Measurements from ENCODE around the gene DDR1.

DDR1 gene

GRCh38 chr6:30882204-30882758 lies 2.0 kb upstream of the DDR1 start:
- Histone ChIP-seq H3K9me3 (ENCODE audit: low read depth, low read length) (no peaks in the 10 kb centered on the region), H3K36me3 (ENCODE audit: insufficient read depth, low read length) (no peaks in the 10 kb centered on the region), H3K9ac (ENCODE audit: insufficient read length) (peak overlapping the region; percentile 37), H3K27ac (no peak overlapping the region), H3K4me3 (no peak overlapping the region)
- TF ChIP-seq EZH2 (IDR thresholded peaks at IDR 0.05) (no peak), FOXP2 (optimal IDR thresholded peaks at IDR 0.05; ENCODE audit: control extremely low read depth, extremely low read length, insufficient read depth) (no peak), POLR2AphosphoS5 (IDR thresholded peaks at IDR 0.05; ENCODE audit: borderline replicate concordance, low read depth, low read length) (no peak)
- DNase-seq (ENCODE audit: low read depth, low spot score), result no peak

- Histone ChIP-seq H3K9ac (ENCODE audit: insufficient read length) (peak overlapping the region; percentile 55), H3K9me3 (ENCODE audit: low read depth, low read length) (no peaks in the 10 kb centered on the region), H3K36me3 (ENCODE audit: insufficient read depth, low read length) (no peaks in the 10 kb centered on the region), H3K4me3 (peak overlapping the region; percentile 80), H3K27ac (peak overlapping the region; percentile 92)
- TF ChIP-seq FOXP2 (optimal IDR thresholded peaks at IDR 0.05; ENCODE audit: control extremely low read depth, extremely low read length, insufficient read depth) (no peak), EZH2 (IDR thresholded peaks at IDR 0.05) (no peak), POLR2AphosphoS5 (IDR thresholded peaks at IDR 0.05; ENCODE audit: borderline replicate concordance, low read depth, low read length) (no peak)
- DNase-seq (ENCODE audit: low read depth, low spot score), result no peak
Measured at GRCh38 chr6:30882759-30883684, 1.3 kb upstream of the DDR1 start.

GRCh38 chr6:30884521-30885480 lies 482 bp downstream of the DDR1 start:
- TF ChIP-seq POLR2AphosphoS5 (IDR thresholded peaks at IDR 0.05; ENCODE audit: borderline replicate concordance, low read depth, low read length) (no peak; the same call in 1 of the 2 replicates), EZH2 (IDR thresholded peaks at IDR 0.05) (no peak), FOXP2 (optimal IDR thresholded peaks at IDR 0.05; ENCODE audit: control extremely low read depth, extremely low read length, insufficient read depth) (no peak)
- H3K9ac ChIP-seq (ENCODE audit: insufficient read length), result peak overlapping the region; percentile 62
- no peak for DNase-seq (ENCODE audit: low read depth, low spot score)
- peak overlapping the region; percentile 80 for H3K4me3 ChIP-seq
- peak overlapping the region; percentile 92 for H3K27ac ChIP-seq
- peaks cover 12% of the 10 kb centered on the region; the same call in 1 of the 2 replicates for H3K36me3 ChIP-seq (ENCODE audit: insufficient read depth, low read length)
- no peaks in the 10 kb centered on the region for H3K9me3 ChIP-seq (ENCODE audit: low read depth, low read length)

- Histone ChIP-seq H3K9me3 (ENCODE audit: low read depth, low read length) (no peaks in the 10 kb centered on the region), H3K36me3 (ENCODE audit: insufficient read depth, low read length) (peaks cover 20% of the 10 kb centered on the region; the same call in 1 of the 2 replicates), H3K9ac (ENCODE audit: insufficient read length) (peak overlapping the region; percentile 62), H3K27ac (peak overlapping the region; percentile 42; the same call in 1 of the 2 replicates), H3K4me3 (peak overlapping the region; percentile 80)
- no peak for TF ChIP-seq EZH2 (IDR thresholded peaks at IDR 0.05)
- TF ChIP-seq POLR2AphosphoS5 (IDR thresholded peaks at IDR 0.05; ENCODE audit: borderline replicate concordance, low read depth, low read length), result no peak
- TF ChIP-seq FOXP2 (optimal IDR thresholded peaks at IDR 0.05; ENCODE audit: control extremely low read depth, extremely low read length, insufficient read depth), result no peak
- no peak for DNase-seq (ENCODE audit: low read depth, low spot score)
Measured at GRCh38 chr6:30885481-30885998, 1.2 kb downstream of the DDR1 start.

GRCh38 chr6:30885999-30886896 lies 1.9 kb downstream of the DDR1 start:
- Histone ChIP-seq H3K27ac (peak overlapping the region; percentile 42; the same call in 1 of the 2 replicates), H3K4me3 (peak overlapping the region; percentile 80), H3K9me3 (ENCODE audit: low read depth, low read length) (no peaks in the 10 kb centered on the region), H3K9ac (ENCODE audit: insufficient read length) (peak overlapping the region; percentile 62), H3K36me3 (ENCODE audit: insufficient read depth, low read length) (peaks cover 25% of the 10 kb centered on the region; the same call in 1 of the 2 replicates)
- no peak for DNase-seq (ENCODE audit: low read depth, low spot score)
- no peak for TF ChIP-seq EZH2 (IDR thresholded peaks at IDR 0.05)
- peak; percentile 21 for TF ChIP-seq FOXP2 (optimal IDR thresholded peaks at IDR 0.05; ENCODE audit: control extremely low read depth, extremely low read length, insufficient read depth)
- TF ChIP-seq POLR2AphosphoS5 (IDR thresholded peaks at IDR 0.05; ENCODE audit: borderline replicate concordance, low read depth, low read length), result peak; percentile 73

- Histone ChIP-seq H3K4me3 (peak overlapping the region; percentile 80), H3K9me3 (ENCODE audit: low read depth, low read length) (no peaks in the 10 kb centered on the region), H3K27ac (no peak overlapping the region), H3K36me3 (ENCODE audit: insufficient read depth, low read length) (peaks cover 25% of the 10 kb centered on the region; the same call in 1 of the 2 replicates), H3K9ac (ENCODE audit: insufficient read length) (no peak overlapping the region)
- no peak for DNase-seq (ENCODE audit: low read depth, low spot score)
- TF ChIP-seq FOXP2 (optimal IDR thresholded peaks at IDR 0.05; ENCODE audit: control extremely low read depth, extremely low read length, insufficient read depth), result no peak
- TF ChIP-seq EZH2 (IDR thresholded peaks at IDR 0.05), result no peak
Measured at GRCh38 chr6:30886897-30887255, 2.6 kb downstream of the DDR1 start.
